Measurements from ENCODE around the gene TRNAU1AP.

Gene TRNAU1AP

GRCh38 chr1:28545246-28545628 lies 7.6 kb upstream of the TRNAU1AP start:
- no peak for DNase-seq (ENCODE audit: low read depth)
- H3K4me3 ChIP-seq (ENCODE audit: low read length), result no peak overlapping the region
- TF ChIP-seq, protein P1, sequence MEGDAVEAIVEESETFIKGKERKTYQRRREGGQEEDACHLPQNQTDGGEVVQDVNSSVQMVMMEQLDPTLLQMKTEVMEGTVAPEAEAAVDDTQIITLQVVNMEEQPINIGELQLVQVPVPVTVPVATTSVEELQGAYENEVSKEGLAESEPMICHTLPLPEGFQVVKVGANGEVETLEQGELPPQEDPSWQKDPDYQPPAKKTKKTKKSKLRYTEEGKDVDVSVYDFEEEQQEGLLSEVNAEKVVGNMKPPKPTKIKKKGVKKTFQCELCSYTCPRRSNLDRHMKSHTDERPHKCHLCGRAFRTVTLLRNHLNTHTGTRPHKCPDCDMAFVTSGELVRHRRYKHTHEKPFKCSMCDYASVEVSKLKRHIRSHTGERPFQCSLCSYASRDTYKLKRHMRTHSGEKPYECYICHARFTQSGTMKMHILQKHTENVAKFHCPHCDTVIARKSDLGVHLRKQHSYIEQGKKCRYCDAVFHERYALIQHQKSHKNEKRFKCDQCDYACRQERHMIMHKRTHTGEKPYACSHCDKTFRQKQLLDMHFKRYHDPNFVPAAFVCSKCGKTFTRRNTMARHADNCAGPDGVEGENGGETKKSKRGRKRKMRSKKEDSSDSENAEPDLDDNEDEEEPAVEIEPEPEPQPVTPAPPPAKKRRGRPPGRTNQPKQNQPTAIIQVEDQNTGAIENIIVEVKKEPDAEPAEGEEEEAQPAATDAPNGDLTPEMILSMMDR (IDR thresholded peaks at IDR 0.05; ENCODE audit: insufficient read depth, low read depth, low read length, missing control alignments), result no peak

DNA sequence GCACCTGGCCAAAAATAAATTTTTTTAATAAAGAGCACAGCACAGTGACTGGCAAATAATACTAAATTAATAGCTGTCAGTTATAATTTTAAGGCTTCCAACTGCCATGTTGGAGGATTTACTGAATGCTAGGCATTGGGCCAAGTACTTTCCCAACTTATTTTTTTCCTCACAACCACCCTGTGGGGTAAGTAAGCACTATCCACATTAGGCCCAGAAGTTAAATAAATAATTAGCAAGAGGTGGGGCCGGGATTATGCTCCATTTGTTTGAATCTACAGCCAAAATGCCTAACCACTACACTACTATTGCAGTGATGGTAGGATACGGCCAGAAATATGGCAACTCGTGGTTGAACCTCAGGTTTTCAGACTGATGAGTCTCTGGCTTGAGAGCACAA lies 4.6 kb upstream of the TRNAU1AP start:
- H3K4me3 ChIP-seq (ENCODE audit: low read length), result no peak overlapping the region
- DNase-seq (ENCODE audit: low read depth), result no peak
- TF ChIP-seq, protein P1 (IDR thresholded peaks at IDR 0.05; ENCODE audit: insufficient read depth, low read depth, low read length, missing control alignments), result no peak

- no peak for DNase-seq (ENCODE audit: low read depth)
- no peak overlapping the region for H3K4me3 ChIP-seq (ENCODE audit: low read length)
Observed at GRCh38 chr1:28551381-28551780, 1.5 kb upstream of the TRNAU1AP start.

DNA sequence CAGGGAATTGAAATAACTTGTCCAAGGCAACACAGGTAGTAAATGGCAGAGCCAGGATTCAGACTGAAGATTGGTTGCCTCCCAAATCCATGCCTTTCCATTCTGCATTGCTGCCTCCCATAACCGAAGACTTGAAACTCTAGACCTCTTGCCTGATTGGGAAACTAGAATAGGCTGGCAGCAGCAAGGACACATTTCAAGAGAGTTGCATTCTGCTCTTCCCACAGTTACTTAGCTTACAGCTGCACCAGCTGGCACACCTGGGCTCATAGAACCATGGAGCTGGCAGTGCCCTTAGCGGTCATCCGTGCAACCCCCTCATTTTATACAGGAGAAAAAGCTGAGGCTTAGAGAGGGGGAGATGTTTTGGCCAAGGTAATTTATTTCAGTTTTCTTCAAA lies 8.0 kb downstream of the TRNAU1AP start:
- TF ChIP-seq, protein P1 (IDR thresholded peaks at IDR 0.05; ENCODE audit: insufficient read depth, low read depth, low read length, missing control alignments), result no peak
- no peak overlapping the region for H3K4me3 ChIP-seq (ENCODE audit: low read length)
- no peak for DNase-seq (ENCODE audit: low read depth)

More at GRCh38 chr1:28551381-28551780, 1.5 kb upstream of the TRNAU1AP start:
- TF ChIP-seq, protein P1 (IDR thresholded peaks at IDR 0.05; ENCODE audit: insufficient read depth, low read depth, low read length, missing control alignments), result no peak

DNA sequence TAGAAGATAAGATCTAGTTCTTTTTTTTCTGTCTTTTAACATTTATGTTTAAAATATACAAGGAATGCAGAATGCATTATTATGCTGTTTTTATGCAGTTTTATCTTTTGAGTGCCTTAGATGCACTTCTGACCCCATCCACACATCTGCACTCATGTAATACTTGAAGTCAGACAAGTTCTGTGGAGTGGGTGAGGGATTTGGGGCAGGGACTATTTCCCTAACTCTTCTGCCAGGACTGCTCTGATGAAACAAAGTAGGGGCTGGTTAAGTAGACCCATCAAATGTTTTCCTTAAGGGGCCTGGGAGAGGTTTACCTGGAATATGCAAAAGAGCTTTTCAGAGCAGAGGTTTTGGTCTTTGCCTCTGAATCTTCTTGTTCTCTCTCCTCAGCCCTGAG lies 11.4 kb downstream of the TRNAU1AP start:
- TF ChIP-seq, protein P1 (IDR thresholded peaks at IDR 0.05; ENCODE audit: insufficient read depth, low read depth, low read length, missing control alignments), result no peak
- no peak for DNase-seq (ENCODE audit: low read depth)
- no peak overlapping the region for H3K4me3 ChIP-seq (ENCODE audit: low read length)

DNA sequence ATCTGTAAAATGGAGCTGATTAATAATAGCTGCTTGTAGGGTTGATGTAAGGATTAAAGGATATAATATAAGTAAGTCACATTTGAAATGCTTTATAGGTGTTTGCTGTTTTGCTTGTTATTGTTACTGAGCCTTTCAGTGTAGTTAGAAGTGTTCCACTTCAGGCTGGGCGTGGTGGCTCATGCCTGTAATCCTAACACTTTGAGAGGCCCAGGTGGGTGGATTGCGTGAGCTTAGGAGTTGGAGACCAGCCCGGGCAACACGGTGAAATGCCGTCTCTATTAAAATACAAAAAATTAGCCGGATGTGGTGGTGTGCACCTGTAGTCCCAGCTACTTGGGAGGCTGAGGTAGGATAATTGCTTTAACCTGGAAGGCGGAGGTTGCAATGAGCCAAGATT lies 12.2 kb downstream of the TRNAU1AP start:
- TF ChIP-seq, protein P1 (IDR thresholded peaks at IDR 0.05; ENCODE audit: insufficient read depth, low read depth, low read length, missing control alignments), result no peak
- H3K4me3 ChIP-seq (ENCODE audit: low read length), result no peak overlapping the region

GRCh38 chr1:28565726-28566125 lies 12.8 kb downstream of the TRNAU1AP start:
- H3K4me3 ChIP-seq (ENCODE audit: low read length), result no peak overlapping the region
- TF ChIP-seq, protein P1 (IDR thresholded peaks at IDR 0.05; ENCODE audit: insufficient read depth, low read depth, low read length, missing control alignments), result no peak
- peak; percentile 66 for DNase-seq (ENCODE audit: low read depth)

More for the DNA sequence above, 12.2 kb downstream of the TRNAU1AP start:
- DNase-seq (ENCODE audit: low read depth), result no peak

Data from epithelial cell of esophagus (primary cell).